Neural cell (in vitro differentiated cells): ENCODE results near the gene ERCC3. TPM values are rescaled to one million over a fixed set of nuclear protein-coding genes. Genes with fewer than 3 reads are reported as not detected.

Experiments
- H2AFZ ChIP-seq: fragments of 200-600, 300-800 bp; sonication (generic), shearing (Covaris generic); 2 replicates; pipeline ENCODE4 v1.6.0; 2014; ENCODE audit warnings: low read depth, mild to moderate bottlenecking, antibody characterized with exemption, low read length, moderate library complexity
- H3F3A ChIP-seq: fragments of 200-600 bp; shearing (Covaris generic); 2 replicates; pipeline ENCODE4 v1.6.1; 2016; ENCODE audit warnings: mild to moderate bottlenecking, moderate library complexity, mixed read lengths, antibody characterized with exemption, low read length; ENCODE audit not compliant: insufficient read depth, poor library complexity, severe bottlenecking
- H3K27ac ChIP-seq: fragments of 200-600, 300-800 bp; sonication (generic), shearing (Covaris generic); 2 replicates; pipeline ENCODE4 v1.5.1; 2014; ENCODE audit warnings: mild to moderate bottlenecking, low read length, moderate library complexity
- H3K27me3 ChIP-seq: fragments of 300-800, 200-600 bp; sonication (generic), shearing (Covaris generic); 2 replicates; pipeline ENCODE4 v1.6.0; 2014; ENCODE audit warnings: mild to moderate bottlenecking, low read depth, low read length, moderate library complexity; ENCODE audit not compliant: insufficient read depth
- H3K36me3 ChIP-seq: fragments of 300-800, 200-600 bp; sonication (generic), shearing (Covaris generic); 2 replicates; pipeline ENCODE4 v1.5.1; 2014; ENCODE audit warnings: mild to moderate bottlenecking, antibody characterized with exemption, low read length, moderate library complexity; ENCODE audit not compliant: insufficient read depth
- H3K4me2 ChIP-seq: fragments of 300-800, 200-600 bp; sonication (generic), shearing (Covaris generic); 2 replicates; pipeline ENCODE4 v1.6.0; 2014; ENCODE audit warnings: mild to moderate bottlenecking, low read length
- H3K4me3 ChIP-seq: fragments of 300-800, 200-600 bp; sonication (generic), shearing (Covaris generic); 2 replicates; pipeline ENCODE4 v1.5.1; 2014; ENCODE audit warnings: mild to moderate bottlenecking, low read length, moderate library complexity
- H3K79me2 ChIP-seq: fragments of 200-600 bp; shearing (Covaris generic); replicated peaks from 2 replicates; pipeline ENCODE4 v1.6.0; 2014; ENCODE audit warnings: mild to moderate bottlenecking, low read length, moderate library complexity; ENCODE audit not compliant: insufficient read depth
- H3K9ac ChIP-seq: fragments of 300-800, 200-600 bp; sonication (generic), shearing (Covaris generic); 2 replicates; pipeline ENCODE4 v1.6.1; 2016; ENCODE audit warnings: mild to moderate bottlenecking, low read length, mixed read lengths
- H3K9me2 ChIP-seq: fragments of 200-600 bp; shearing (Covaris generic); 2 replicates; pipeline ENCODE4 v1.6.1; 2016; ENCODE audit warnings: mild to moderate bottlenecking, low read length, mixed read lengths; ENCODE audit not compliant: insufficient read depth
- H3K9me3 ChIP-seq: fragments of 200-600, 300-800 bp; sonication (generic), shearing (Covaris generic); 2 replicates; pipeline ENCODE4 v1.6.1; 2016; ENCODE audit warnings: mild to moderate bottlenecking, mixed run types, low read length, moderate library complexity, mixed read lengths
- H4K20me1 ChIP-seq: fragments of 200-600 bp; shearing (Covaris generic); 2 replicates; pipeline ENCODE4 v1.6.1; 2016; ENCODE audit warnings: mild to moderate bottlenecking, mixed run types; ENCODE audit not compliant: insufficient read depth
- CTCF ChIP-seq: fragments of 450-650 bp; IDR thresholded peaks from 2 replicates; pipeline ENCODE4 v1.5.1; 2014; ENCODE audit warnings: antibody characterized with exemption, mild to moderate bottlenecking, moderate library complexity; ENCODE audit not compliant: poor library complexity, severe bottlenecking
- EP300 ChIP-seq: fragments of 450-650 bp; conservative IDR thresholded peaks from 2 replicates; pipeline ENCODE4 v1.6.1; 2014; ENCODE audit warnings: antibody characterized with exemption, mild to moderate bottlenecking, moderate library complexity; ENCODE audit not compliant: poor library complexity, severe bottlenecking
- EZH2 ChIP-seq: fragments of 200-600, 300-800 bp; shearing (Covaris generic), sonication (generic); IDR thresholded peaks from 2 replicates; pipeline ENCODE4 v1.6.1; 2014; ENCODE audit warnings: antibody characterized with exemption, low read length, borderline replicate concordance, mild to moderate bottlenecking; ENCODE audit not compliant: insufficient read depth, poor library complexity, severe bottlenecking
- MXI1 ChIP-seq: fragments of 450-650 bp; conservative IDR thresholded peaks from 2 replicates; pipeline ENCODE4 v1.6.1; 2014; ENCODE audit warnings: antibody characterized with exemption, mild to moderate bottlenecking; ENCODE audit not compliant: poor library complexity, severe bottlenecking
- POLR2AphosphoS5 ChIP-seq: IDR thresholded peaks from 2 replicates; pipeline ENCODE4 v1.6.1; 2012
- RAD21 ChIP-seq: fragments of 450-650 bp; conservative IDR thresholded peaks from 2 replicates; pipeline ENCODE4 v1.6.1; 2014; ENCODE audit warnings: antibody characterized with exemption, mild to moderate bottlenecking, moderate library complexity
- REST ChIP-seq: IDR thresholded peaks from 2 replicates; pipeline ENCODE4 v1.6.1; 2012; ENCODE audit warnings: borderline replicate concordance
- SMC3 ChIP-seq: fragments of 450-650 bp; conservative IDR thresholded peaks from 2 replicates; pipeline ENCODE4 v1.6.1; 2014; ENCODE audit warnings: antibody characterized with exemption, mild to moderate bottlenecking, moderate library complexity; ENCODE audit not compliant: poor library complexity
- TAF1 ChIP-seq: IDR thresholded peaks from 2 replicates; pipeline ENCODE4 v1.6.1; 2012; ENCODE audit warnings: low read depth
- polyA plus RNA-seq: library from polyadenylated mRNA; depleted of rRNA; stranded (reverse); fragments of >200 nt; gene quantifications from 2 replicates; pipeline ENCODE4 v1.2.3, GENCODE V29; 2014

The ERCC3 gene
- polyA plus RNA-seq, 1 donor from 2014 or later = 112 TPM

- TF ChIP-seq REST (no peak), RAD21 (no peak), MXI1 (no peak), EZH2 (no peak), SMC3 (no peak), TAF1 (no peak), CTCF (no peak), POLR2AphosphoS5 (no peak), EP300 (no peak)
- Histone ChIP-seq H3K4me3 (no peak overlapping the region), H3K9me3 (peaks cover 2% of the 10 kb centered on the region), H3K4me2 (no peak overlapping the region), H3K27ac (no peak overlapping the region), H3K79me2 (no peaks in the 10 kb centered on the region), H3K27me3 (no peaks in the 10 kb centered on the region), H3F3A (no peaks in the 10 kb centered on the region), H2AFZ (no peak overlapping the region), H3K9me2 (no peaks in the 10 kb centered on the region), H3K36me3 (no peaks in the 10 kb centered on the region), H3K9ac (no peak overlapping the region), H4K20me1 (no peaks in the 10 kb centered on the region)
Observed at GRCh38 chr2:127231130-127231865, 62.6 kb downstream of the ERCC3 start.

GRCh38 chr2:127229555-127229954, 64.4 kb downstream of the ERCC3 start:
- Histone ChIP-seq H3K9ac (no peak overlapping the region), H2AFZ (no peak overlapping the region), H3K27me3 (no peaks in the 10 kb centered on the region), H3K36me3 (no peaks in the 10 kb centered on the region), H3K9me3 (peaks cover 2% of the 10 kb centered on the region), H3K4me3 (no peak overlapping the region), H3K27ac (no peak overlapping the region), H3K4me2 (no peak overlapping the region), H3F3A (no peaks in the 10 kb centered on the region), H4K20me1 (no peaks in the 10 kb centered on the region), H3K9me2 (no peaks in the 10 kb centered on the region), H3K79me2 (no peaks in the 10 kb centered on the region)
- no peak for TF ChIP-seq RAD21
- no peak for TF ChIP-seq EZH2
